ENCODE data around the gene CDC73.

Gene CDC73

GRCh38 chr1:193121616-193122593 lies at the start of gene CDC73:
Gene CDC73 (plus strand): TSS chr1:193122031. CDS start chr1:193122201, 170 bp downstream.
- DNase-seq = peak; percentile 99

- DNase-seq = no peak
These were observed 43.8 kb upstream of the CDC73 start for GRCh38 chr1:193077991-193078390.

GRCh38 chr1:193079187-193079586 lies 42.6 kb upstream of the CDC73 start:
- DNase-seq = no peak

GRCh38 chr1:193083365-193084088 lies 38.3 kb upstream of the CDC73 start:
- DNase-seq = no peak

DNA sequence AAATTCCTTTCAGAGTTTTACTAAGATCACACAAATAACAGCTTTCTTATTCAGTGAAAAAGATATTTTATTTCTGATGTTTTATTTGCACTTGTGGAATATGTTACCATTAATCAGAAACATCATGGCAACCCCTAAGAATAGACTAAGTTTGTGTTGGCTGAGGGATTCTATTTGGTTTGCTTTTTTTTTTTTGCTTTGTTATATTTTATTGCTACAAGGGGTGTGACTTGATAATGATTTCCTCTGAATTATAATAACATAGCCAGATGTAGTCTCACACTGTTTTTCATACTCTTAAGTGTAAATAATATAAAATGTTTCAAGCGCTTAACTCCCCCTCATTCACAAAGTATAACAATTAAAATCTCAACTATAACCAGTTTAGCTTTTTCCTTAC lies 36.6 kb upstream of the CDC73 start:
- DNase-seq = no peak

- no peak for DNase-seq
These were observed 35.5 kb upstream of the CDC73 start for GRCh38 chr1:193086342-193086741.

DNA sequence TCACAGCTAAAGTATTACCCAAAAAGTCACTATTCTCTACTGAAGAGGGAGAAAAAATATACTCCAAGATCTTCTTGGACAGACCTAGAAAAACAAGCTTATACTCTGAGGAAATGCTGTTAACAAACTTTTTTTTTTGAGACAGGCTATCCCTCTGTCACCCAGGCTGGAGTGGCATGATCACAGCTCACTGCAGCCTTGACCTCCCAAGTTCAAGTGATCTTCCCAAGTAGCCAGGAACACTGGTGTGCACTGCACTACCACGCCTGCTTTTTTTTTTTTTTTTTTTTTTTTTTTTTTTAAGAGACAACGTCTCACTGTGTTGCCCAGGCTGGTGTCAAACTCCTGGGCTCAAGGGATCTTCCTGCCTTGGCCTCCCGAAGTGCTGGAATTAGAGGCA lies 33.9 kb upstream of the CDC73 start:
- DNase-seq = no peak

DNA sequence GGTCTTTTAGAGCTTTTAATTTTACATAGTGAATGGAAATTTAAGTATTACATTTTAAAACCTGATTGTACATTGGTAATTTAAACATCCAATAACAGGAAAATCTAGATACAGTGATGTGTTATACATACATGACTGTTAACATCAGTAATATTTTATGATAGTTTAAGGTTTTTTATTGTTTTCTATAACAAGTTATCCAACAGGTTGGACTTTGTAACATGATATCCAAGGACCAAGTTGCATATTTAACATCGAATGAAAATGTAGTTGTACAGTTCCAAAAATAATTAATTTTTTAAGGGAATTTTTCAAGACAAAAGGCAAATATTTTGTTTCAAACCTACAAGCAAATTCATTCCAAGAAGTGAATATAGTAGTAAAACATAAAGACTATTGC lies 31.0 kb upstream of the CDC73 start:
- DNase-seq = no peak

DNA sequence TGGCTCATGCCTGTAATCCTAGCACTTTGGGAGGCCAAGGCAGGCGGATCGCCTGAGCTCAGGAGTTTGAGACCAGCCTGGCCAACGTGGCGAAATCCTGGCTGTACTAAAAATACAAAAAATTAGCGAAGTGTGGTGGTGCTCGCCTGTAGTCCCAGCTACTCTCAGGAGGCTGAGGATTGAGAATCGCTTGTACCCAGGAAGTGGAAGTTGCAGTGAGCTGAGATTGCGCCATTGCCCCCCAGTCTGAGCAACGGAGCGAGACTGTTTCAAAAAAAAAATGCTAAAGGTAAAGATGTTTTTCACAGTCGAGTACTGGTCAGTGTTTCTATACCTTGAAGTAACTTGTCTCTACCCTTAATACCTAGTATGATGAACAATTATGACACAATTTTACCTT lies 27.7 kb upstream of the CDC73 start:
- DNase-seq = no peak

- DNase-seq = no peak
These were observed 19.2 kb upstream of the CDC73 start for GRCh38 chr1:193102662-193103061.

- DNase-seq = peak; percentile 12
These were observed 17.9 kb upstream of the CDC73 start for GRCh38 chr1:193103759-193104501.

DNA sequence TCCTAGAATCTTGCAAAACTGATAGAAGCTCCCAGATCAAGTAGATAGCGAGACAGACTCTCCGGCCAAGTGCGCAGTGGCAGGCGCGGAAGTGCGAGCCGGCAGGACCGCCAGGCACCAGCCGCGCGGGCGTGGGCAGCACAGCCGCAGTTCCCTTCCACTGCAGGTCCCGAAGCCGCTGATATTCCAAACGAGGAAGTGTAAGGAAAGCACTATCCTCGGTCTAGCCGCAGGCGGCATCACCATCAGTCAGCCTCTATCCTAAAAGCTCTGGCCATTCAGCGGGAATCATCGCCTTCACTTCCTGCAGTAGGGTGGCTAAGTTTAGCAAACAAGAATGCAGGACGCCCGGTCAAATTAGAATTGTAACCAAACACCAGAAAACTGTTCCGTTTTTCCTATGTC lies 17.3 kb upstream of the CDC73 start:
- no peak for DNase-seq

- DNase-seq = peak; percentile 59
These were observed 16.7 kb upstream of the CDC73 start, which contains the start of gene GLRX2 for GRCh38 chr1:193104907-193105820. Gene GLRX2 (minus strand): TSS chr1:193105414. CDS start chr1:193105382, 32 bp downstream.

- no peak for DNase-seq
These were observed 16.0 kb upstream of the CDC73 start for GRCh38 chr1:193105821-193106177.

DNA sequence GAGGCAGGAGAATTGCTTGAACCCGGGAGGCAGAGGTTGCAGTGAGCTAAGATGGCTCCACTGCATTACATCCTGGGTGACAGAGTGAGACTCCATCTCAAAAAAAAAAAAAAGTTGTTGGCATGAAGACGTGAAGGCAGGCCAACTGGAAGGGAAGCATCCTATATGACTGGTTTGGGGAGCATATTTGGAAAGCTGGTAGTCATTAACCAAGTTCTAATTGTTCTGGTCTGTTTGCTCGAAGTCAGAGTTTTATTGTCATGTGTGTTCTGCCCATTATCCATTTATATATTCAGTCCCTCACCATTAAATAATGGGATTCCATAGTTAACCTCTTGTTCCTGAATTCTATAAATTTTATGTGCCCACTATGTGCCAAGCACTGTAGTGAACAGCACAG lies 13.4 kb upstream of the CDC73 start:
- DNase-seq = no peak

GRCh38 chr1:193109619-193110018 lies 12.2 kb upstream of the CDC73 start:
- no peak for DNase-seq

DNA sequence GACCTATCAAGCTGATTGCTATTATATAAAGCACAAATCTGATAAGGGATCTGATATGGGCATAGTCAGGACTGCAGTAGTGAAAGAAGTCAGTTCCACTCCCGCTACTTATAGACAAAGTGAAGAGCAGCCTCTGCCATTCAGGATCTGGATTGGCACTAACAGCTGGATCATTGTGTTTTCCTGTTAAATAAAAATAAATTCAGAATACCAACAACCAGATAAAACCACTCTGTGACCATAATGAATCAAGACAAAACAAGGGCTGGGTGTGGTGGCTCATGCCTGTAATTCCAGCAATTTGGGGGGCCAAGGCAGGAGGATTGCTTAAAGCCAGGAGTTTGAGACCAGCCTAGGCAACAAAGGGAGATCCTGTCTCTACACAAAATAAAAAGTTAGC lies 11.6 kb upstream of the CDC73 start:
- no peak for DNase-seq

GRCh38 chr1:193110864-193111263 lies 11.0 kb upstream of the CDC73 start:
- no peak for DNase-seq

GRCh38 chr1:193111641-193112090 lies 10.2 kb upstream of the CDC73 start:
- DNase-seq = no peak

DNA sequence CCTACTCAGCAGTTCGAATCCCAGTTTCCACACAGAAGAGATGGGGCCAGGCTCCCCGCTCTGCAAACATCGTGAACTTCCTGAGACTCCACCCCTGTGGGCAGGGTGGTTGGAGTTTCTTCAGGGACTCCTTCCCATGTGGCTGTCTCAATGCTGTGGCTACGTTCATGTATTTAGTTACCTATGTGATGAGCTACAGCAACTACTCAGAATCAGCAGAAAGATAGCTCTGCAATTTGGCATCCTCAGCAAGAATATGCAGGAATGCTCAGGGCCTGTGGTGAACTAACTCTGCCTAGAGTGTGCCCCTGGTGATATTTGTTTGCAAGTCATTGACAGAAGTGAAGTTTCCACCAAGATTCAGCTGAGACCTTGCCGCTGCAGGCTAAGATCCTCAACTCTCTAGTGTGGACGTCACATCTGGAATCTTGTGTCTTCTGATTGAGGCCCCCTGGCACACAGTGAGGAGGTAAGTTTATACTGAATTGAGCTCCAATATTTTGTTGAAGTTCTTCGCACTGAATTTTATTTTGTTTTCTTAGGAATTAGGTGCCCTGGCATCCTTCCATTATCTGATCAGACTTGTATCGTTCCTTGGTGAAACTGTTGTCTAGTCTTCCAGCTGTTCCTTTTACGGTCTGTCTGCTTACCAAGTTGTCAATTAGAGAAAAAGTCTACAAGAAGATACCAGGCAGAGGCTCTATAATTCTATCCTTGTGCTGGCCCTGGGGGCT lies 8.4 kb upstream of the CDC73 start:
- no peak for DNase-seq

DNA sequence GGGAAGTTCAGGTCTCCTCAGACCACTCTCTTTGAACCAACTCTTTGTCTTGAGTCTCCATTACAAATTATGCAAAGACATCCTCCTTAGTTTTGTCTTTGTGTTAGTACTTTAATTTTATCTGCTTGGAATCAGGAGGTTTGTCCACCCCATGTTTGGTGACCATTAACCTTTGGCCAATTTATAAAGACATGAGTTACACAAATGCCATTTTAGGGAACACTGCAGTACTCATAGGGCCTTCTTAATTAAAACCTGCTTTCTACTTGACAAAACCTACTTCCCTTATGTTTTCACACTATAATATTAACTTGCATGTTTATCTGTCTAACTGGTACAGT lies 7.9 kb upstream of the CDC73 start:
- no peak for DNase-seq

All from CD4-positive, alpha-beta T cell treated with Interleukin-21 for 1 hour (primary cell).